ENCODE measurements around the gene CDK15.

Gene CDK15

DNA sequence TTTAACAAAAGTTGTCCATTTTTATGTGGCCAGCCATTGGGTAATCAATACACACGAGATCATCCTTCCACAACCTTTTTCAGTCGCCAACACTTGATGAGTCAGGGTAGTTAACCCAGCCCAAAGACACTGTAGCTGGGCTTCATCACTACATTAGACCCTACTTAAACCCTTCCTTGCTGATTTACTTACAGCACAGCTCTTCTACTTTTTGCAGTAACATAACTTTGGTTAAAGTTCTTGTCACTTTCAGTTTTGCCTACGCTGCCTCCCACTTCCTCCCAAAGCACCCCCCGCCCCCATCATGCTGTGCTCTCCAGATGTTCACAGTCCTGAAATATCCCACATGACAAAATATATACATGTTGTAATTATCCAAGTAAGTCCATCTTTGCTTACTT lies 103.6 kb downstream of the CDK15 start:
- DNase-seq (ENCODE audit: low read depth), result no peak

GRCh38 chr2:201911372-201911771 lies 105.0 kb downstream of the CDK15 start:
- DNase-seq (ENCODE audit: low read depth), result no peak

DNA sequence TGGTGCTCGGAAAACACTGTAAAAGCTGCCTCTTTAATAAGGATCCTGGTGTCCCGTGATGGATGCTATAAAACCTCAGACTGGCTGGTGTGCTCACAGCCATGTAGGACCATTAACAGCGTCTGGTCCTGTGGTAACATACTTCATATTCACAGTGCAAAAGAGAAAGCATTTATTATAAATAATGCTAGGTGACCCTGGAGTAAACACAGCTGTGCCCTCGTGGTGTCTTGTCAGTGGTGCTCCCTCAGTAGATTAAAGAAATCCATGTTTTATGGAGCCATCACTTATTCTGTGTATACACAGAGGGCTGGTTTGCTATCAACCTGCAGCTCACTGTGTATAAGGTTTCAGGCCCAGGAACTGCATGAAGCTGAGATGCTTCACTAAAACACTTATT lies 106.9 kb downstream of the CDK15 start:
- DNase-seq (ENCODE audit: low read depth), result no peak

DNA sequence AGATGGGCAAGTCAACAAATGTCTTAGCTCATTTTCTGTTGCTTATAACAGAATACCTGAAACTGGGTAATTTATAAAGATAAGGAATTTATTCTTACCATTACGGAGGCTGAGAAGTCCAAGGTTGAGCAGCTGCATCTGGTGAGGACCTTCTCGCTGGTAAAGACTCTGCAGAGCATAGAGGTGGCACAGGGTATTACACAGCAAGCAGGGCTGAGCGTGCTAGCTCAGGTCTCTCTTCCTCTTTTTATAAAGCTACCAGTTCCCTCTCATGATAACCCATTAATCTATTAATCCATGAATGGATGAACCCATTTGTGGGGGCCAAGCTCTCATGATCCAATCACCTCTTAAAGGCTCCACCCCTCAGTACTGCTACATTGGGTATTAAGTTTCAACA lies 109.1 kb downstream of the CDK15 start:
- no peak for DNase-seq (ENCODE audit: low read depth)

- DNase-seq (ENCODE audit: low read depth), result no peak
Observed at GRCh38 chr2:201916565-201916964, 110.2 kb downstream of the CDK15 start.

GRCh38 chr2:201918616-201919307 lies 112.4 kb downstream of the CDK15 start:
- DNase-seq (ENCODE audit: low read depth), result no peak

- no peak for DNase-seq (ENCODE audit: low read depth)
Observed at GRCh38 chr2:201919308-201919634, 112.9 kb downstream of the CDK15 start.

DNA sequence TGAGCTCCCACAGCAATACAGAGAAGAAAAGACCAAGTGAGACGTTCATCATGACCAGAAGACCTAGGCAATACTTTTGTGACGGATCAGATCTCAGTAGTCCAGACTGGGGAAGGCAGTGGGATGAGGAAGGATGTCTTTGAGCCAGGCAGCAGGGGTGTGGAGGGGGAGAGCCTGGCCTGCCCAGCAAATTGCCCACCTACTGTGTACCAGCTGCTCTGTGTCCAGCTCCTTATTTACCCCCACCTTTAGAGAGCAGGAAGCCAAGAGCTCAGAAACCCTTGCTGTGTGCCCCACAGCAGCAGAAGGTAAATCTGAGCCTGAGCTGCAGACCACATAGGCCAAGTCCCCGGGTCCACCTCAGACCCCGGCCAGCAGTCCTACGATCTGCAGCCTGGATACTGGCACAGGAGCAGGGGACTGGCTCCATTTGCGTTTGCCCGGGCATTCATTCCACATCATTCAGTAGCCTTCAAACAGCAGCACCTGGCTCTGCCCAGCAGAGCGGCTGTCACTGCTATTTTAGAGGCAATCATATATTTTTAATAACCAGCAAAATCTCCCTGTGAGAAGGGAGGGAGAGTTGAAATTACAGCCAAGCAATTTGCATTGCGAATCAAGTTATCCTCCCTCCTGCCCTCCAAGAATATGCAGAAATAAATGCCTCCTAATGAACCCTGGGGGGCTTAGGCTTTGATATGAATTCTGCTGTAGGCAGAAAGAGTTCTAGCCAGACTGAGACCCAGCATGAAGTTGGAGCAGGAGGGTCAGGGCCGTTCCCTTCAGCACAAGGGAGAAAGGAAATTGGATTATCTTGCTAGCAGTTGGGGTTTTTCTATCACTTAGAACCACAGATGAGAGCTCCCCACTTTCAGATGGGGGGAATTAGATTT lies 117.3 kb downstream of the CDK15 start:
- DNase-seq (ENCODE audit: low read depth), result no peak

- no peak for DNase-seq (ENCODE audit: low read depth)
Observed at GRCh38 chr2:201924453-201924852, 118.1 kb downstream of the CDK15 start.

DNA sequence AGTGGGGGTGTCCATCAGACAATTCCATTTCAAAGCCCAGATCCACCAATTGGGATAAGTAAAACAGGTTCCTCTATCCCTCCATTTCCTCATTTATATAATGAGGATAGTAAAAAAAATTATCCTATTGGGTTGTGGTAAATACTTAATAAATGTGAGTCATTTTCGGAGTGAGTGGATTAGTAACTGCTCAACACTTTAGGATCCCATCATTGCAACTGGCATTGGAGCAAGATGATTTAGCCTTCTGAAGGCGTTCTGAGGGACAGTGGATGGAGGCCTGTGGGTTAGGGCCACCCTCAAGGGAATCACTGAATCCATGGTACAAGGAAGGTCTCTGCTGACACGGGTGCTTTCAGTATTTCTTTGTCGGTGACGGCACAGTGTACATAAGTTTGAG lies 118.7 kb downstream of the CDK15 start:
- no peak for DNase-seq (ENCODE audit: low read depth)

GRCh38 chr2:201926067-201926466 lies 119.7 kb downstream of the CDK15 start:
- DNase-seq (ENCODE audit: low read depth), result no peak

- no peak for DNase-seq (ENCODE audit: low read depth)
Observed at GRCh38 chr2:201928363-201928762, 122.0 kb downstream of the CDK15 start.

DNA sequence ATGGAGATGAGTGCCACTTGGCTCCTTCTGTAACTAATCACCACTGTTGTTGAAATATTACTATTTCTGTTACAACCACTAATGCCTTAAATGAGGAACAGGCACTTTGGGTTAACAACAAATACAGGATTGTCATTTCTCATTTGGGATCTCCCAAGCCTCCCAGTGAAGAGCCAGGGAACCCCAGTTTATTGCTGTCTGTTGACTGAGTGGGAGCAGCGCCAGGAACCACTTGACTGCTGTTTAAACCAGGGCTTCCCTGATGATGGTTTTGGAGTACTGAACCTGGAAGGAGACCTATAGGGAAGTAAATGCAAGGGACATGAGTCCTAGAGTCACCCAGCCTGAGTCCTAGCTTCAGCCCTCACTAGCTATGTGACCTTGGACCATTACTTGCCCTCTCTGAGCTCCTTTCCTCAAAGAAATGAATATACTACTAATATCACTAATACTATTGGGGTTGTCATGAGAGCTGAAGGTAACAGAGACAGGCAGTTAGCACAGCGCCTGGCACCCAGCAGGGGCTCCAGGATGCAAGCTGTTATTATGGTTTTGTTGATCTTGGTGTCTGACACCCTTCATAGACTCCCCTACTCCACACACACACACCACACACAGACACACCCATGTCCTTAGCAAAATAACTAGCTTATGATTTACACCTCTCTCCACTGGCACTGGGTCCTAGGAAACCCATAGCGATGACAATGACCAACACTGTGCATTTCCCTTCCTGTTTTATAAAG lies 123.1 kb downstream of the CDK15 start:
- no peak for DNase-seq (ENCODE audit: low read depth)

GRCh38 chr2:201930043-201930442 lies 123.7 kb downstream of the CDK15 start:
- DNase-seq (ENCODE audit: low read depth), result no peak

- no peak for DNase-seq (ENCODE audit: low read depth)
Observed at GRCh38 chr2:201930831-201931230, 124.5 kb downstream of the CDK15 start.

DNA sequence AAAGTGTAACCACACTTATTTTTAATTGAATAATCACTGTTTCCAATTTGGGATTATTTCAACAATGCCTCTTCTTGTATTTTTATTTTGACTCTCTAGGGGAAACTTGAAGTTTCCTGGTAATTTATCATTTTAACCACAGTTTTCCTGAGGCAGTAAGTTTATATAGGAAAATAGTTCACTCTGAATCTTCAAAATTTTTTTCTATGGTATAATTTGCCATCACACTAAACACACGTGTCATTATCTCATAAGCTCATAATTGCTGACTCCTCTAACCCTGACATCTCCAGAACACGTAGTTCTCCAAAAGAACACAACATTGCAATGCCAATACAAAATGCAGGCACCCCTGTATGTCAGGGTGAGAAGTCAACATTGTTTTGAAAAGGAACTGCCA lies 125.1 kb downstream of the CDK15 start:
- DNase-seq (ENCODE audit: low read depth), result no peak

DNA sequence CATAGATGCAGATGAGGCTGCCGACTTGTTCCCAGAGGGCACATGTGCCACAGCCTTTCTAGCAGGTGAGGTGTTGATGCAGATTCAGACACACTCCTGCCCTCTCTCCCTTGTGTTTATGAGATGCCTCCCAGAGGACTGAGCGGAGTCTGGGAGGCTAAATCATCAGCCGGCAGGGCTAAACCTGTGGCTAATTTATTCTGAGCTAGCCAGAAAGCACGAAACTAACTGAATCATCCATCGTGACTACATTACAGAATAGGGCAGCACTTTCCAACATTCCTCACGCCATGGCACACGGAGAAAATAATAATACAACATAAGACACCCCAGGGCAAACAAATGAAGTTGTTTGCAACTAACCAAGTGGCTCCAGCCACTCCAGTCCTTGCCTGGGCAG lies 125.6 kb downstream of the CDK15 start:
- no peak for DNase-seq (ENCODE audit: low read depth)

DNA sequence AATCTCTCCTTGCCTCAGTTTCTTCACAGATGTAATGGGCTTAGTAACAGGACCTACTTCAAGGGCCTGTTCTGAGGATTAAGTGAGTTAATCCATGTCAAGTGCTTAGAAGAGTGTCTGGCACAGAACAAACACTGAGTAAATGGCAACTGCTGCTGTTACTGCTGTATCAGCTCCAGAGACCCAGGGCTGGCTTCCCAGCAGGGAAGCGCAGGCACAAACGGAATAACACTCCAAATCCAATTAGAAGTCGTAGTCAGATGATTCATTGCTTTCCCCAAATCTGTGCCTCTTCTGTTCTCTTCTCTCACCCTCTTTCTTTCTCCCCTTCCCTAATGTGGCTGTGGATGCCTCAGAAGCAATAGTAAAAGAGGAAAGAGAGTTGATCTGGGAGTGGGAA lies 126.2 kb downstream of the CDK15 start:
- DNase-seq (ENCODE audit: low read depth), result no peak

GRCh38 chr2:201933792-201934237 lies 127.5 kb downstream of the CDK15 start:
- no peak for DNase-seq (ENCODE audit: low read depth)

GRCh38 chr2:201936817-201937216 lies 130.5 kb downstream of the CDK15 start:
- no peak for DNase-seq (ENCODE audit: low read depth)

DNA sequence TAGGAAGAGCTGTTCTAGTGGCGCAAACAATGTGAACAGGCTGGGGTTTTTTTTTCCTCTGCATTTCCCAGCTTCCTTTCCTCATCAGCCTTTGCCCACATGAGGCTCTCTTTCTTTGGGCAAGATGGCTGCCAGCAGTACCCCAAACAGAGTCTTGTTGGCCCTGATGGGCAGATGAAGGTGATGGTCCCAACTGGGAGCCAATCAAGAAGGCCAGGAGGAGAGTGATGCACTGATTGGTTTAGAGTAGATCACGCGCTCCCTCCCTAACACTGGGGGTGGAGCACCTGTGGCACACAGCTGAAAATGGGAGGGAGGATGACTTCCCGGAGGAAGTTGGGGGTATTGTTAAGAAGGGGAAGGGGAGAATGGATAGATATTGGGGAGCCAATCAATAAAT lies 131.0 kb downstream of the CDK15 start:
- DNase-seq (ENCODE audit: low read depth), result no peak

DNA sequence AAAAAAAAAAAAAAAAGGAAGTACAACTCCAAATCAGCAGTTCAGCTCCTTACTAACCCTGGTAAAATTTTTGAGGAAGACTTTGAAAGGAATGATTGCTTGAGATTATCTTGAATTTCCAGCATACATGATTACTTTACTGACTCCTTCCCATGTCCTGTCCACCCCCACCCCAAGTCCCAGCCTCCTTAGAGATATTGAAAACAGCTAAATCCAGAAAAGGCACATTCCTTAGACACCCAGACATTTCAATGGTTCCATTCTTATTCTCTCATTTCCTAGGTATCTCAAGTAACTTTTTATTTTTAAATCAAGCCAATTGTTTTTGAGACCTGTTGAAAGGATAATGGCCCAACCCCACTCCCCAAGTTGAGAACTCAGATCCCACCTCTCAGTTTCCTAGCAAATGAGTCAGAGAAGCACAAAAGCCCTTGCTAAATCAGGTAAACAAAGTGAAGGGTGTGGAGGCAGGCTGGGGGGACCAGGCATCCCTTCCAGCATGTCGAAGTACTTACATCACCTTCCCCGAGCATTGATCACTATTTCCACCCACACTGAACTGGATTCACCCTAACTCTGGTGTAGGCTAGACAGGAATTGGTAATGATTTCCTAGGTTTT lies 131.9 kb downstream of the CDK15 start:
- DNase-seq (ENCODE audit: low read depth), result no peak
